GM23338 (cell line): ENCODE results near the gene KLC4. TPM values are rescaled to one million over a fixed set of nuclear protein-coding genes. Genes with fewer than 3 reads are reported as not detected.

Experiments used
- ATAC-seq: fragments of 200-7000 bp; cut with Tn5 transposase; 3 replicates; pipeline ENCODE4 v1.9.1; 2020
- DNase-seq: peaks from one replicate; pipeline ENCODE4 v3.0.0-alpha.2; 2015; ENCODE audit warnings: low spot score
- H2AFZ ChIP-seq: fragments of 200-600 bp; sonication (generic); 2 replicates; pipeline ENCODE4 v1.8.0; 2016; ENCODE audit warnings: antibody characterized with exemption, mild to moderate bottlenecking, moderate library complexity
- H3F3A ChIP-seq: fragments of 200-600 bp; sonication (generic); replicated peaks from 2 replicates; pipeline ENCODE4 v1.8.0; 2017; ENCODE audit warnings: antibody characterized with exemption, mixed run types, low read depth
- H3K27ac ChIP-seq: fragments of 200-600 bp; sonication (generic); 2 replicates; pipeline ENCODE4 v1.6.1; 2016; ENCODE audit warnings: low read depth
- H3K27me3 ChIP-seq: fragments of 200-600 bp; sonication (generic); 2 replicates; pipeline ENCODE4 v1.8.0; 2016; ENCODE audit warnings: mild to moderate bottlenecking, mixed run types, moderate library complexity; ENCODE audit not compliant: insufficient read depth
- H3K36me3 ChIP-seq: fragments of 200-600 bp; sonication (generic); 2 replicates; pipeline ENCODE4 v1.8.0; 2016; ENCODE audit warnings: mild to moderate bottlenecking; ENCODE audit not compliant: insufficient read depth
- H3K4me1 ChIP-seq: fragments of 200-600 bp; sonication (generic); 2 replicates; pipeline ENCODE4 v1.8.0; 2016; ENCODE audit warnings: mild to moderate bottlenecking, moderate library complexity; ENCODE audit not compliant: insufficient read depth
- H3K4me2 ChIP-seq: fragments of 200-600 bp; sonication (generic); 2 replicates; pipeline ENCODE4 v1.7.1; 2017; ENCODE audit warnings: mixed run types
- H3K4me3 ChIP-seq: fragments of 200-600 bp; sonication (generic); 2 replicates; pipeline ENCODE4 v1.6.1; 2016; ENCODE audit warnings: mixed run types
- H3K79me2 ChIP-seq: fragments of 200-600 bp; sonication (generic); replicated peaks from 2 replicates; pipeline ENCODE4 v1.8.0; 2017; ENCODE audit warnings: mild to moderate bottlenecking; ENCODE audit not compliant: insufficient read depth
- H3K9me2 ChIP-seq: fragments of 200-600 bp; sonication (generic); 2 replicates; pipeline ENCODE4 v1.8.0; 2017; ENCODE audit not compliant: insufficient read depth
- H4K20me1 ChIP-seq: fragments of 200-600 bp; sonication (generic); replicated peaks from 2 replicates; pipeline ENCODE4 v1.8.0; 2017; ENCODE audit warnings: mild to moderate bottlenecking; ENCODE audit not compliant: insufficient read depth
- H3K27ac Mint-ChIP-seq: 2 replicates; pipeline ENCODE4 v1.8.0; 2020; ENCODE audit warnings: inconsistent platforms, mild to moderate bottlenecking, moderate library complexity, mixed read lengths
- H3K27me3 Mint-ChIP-seq: 3 replicates; pipeline ENCODE4 v1.8.0; 2022; ENCODE audit warnings: low read depth, mild to moderate bottlenecking, moderate library complexity, mixed read lengths, inconsistent platforms; ENCODE audit not compliant: insufficient read depth, poor library complexity
- H3K36me3 Mint-ChIP-seq: 3 replicates; pipeline ENCODE4 v1.8.0; 2021; ENCODE audit warnings: low read depth, mild to moderate bottlenecking, inconsistent platforms, moderate library complexity, mixed read lengths
- H3K4me1 Mint-ChIP-seq: 3 replicates; pipeline ENCODE4 v1.8.0; 2020; ENCODE audit warnings: mild to moderate bottlenecking, inconsistent platforms, mixed read lengths
- H3K4me3 Mint-ChIP-seq: 3 replicates; pipeline ENCODE4 v1.8.0; 2021; ENCODE audit warnings: moderate library complexity, mild to moderate bottlenecking, inconsistent platforms, mixed read lengths
- H3K9me3 Mint-ChIP-seq: 3 replicates; pipeline ENCODE4 v1.8.0; 2020; ENCODE audit warnings: moderate library complexity, mild to moderate bottlenecking, inconsistent platforms, mixed read lengths
- CTCF ChIP-seq, 2 experiments: fragments of 200-600 bp in 1 of 2; sonication (generic) in 1 of 2; conservative IDR thresholded peaks; 2 replicates each; pipeline versions ENCODE4 v1.5.1 to v1.6.1; 2016 to 2017; ENCODE audit warnings: antibody characterized with exemption in 2 of 2, low read depth in 2 of 2, mild to moderate bottlenecking in 2 of 2, moderate library complexity in 1 of 2
- ETS1 ChIP-seq: IDR thresholded peaks from 2 replicates; pipeline ENCODE4 v1.6.1; 2016; ENCODE audit warnings: antibody characterized with exemption
- EZH2 ChIP-seq: fragments of 200-600 bp; sonication (generic); IDR thresholded peaks from one replicate; pipeline ENCODE4 v1.8.0; 2017; ENCODE audit warnings: antibody characterized with exemption, mild to moderate bottlenecking, low read depth; ENCODE audit not compliant: unreplicated experiment
- EZH2phosphoT487 ChIP-seq: fragments of 200-600 bp; sonication (generic); IDR thresholded peaks from one replicate; pipeline ENCODE4 v1.8.1; 2018; ENCODE audit warnings: antibody characterized with exemption; ENCODE audit not compliant: unreplicated experiment
- JUNB ChIP-seq: IDR thresholded peaks from one replicate; pipeline ENCODE4 v1.6.1; 2016; ENCODE audit warnings: antibody characterized with exemption; ENCODE audit not compliant: unreplicated experiment
- NANOG ChIP-seq: IDR thresholded peaks from 2 replicates; pipeline ENCODE4 v1.6.1; 2016; ENCODE audit warnings: antibody characterized with exemption, borderline replicate concordance
- POLR2AphosphoS5 ChIP-seq: IDR thresholded peaks from 2 replicates; pipeline ENCODE4 v1.6.1; 2016; ENCODE audit warnings: antibody characterized with exemption, low read depth
- REST ChIP-seq: IDR thresholded peaks from one replicate; pipeline ENCODE4 v1.6.1; 2018; ENCODE audit warnings: antibody characterized with exemption; ENCODE audit not compliant: unreplicated experiment
- STAT1 ChIP-seq: IDR thresholded peaks from one replicate; pipeline ENCODE4 v1.6.1; 2016; ENCODE audit warnings: antibody characterized with exemption; ENCODE audit not compliant: unreplicated experiment
- ZNF114 ChIP-seq: fragments of 250-450 bp; sonication (Bioruptor Pico); IDR thresholded peaks from 2 replicates; pipeline ENCODE4 v1.5.0; 2020; ENCODE audit warnings: mild to moderate bottlenecking, moderate library complexity
- ZNF331 ChIP-seq: fragments of 250-450 bp; sonication (Bioruptor Pico); IDR thresholded peaks from 2 replicates; pipeline ENCODE4 v1.5.0; 2020; ENCODE audit warnings: low read depth, mild to moderate bottlenecking, moderate library complexity
- ZNF462 ChIP-seq: fragments of 250-450 bp; sonication (Bioruptor Pico); IDR thresholded peaks from 2 replicates; pipeline ENCODE4 v1.5.0; 2020; ENCODE audit warnings: mild to moderate bottlenecking, moderate library complexity
- polyA plus RNA-seq: library from polyadenylated mRNA; unstranded; fragments of >200 nt; fragmentation: Nextera tagmentation; extraction: Ambion mirVana; gene quantifications from 2 replicates; pipeline ENCODE4 v1.2.1, GENCODE V29; 2016
- total RNA-seq: library from RNA; depleted of rRNA; stranded (reverse); fragments of >200 nt; shearing (Covaris generic); gene quantifications from 2 replicates; pipeline ENCODE4 v1.2.3, GENCODE V29; 2014

KLC4 gene
- total and polyA plus RNA-seq, 2 experiments from 2014 or later = 14.9 to 17.4 TPM

- TF ChIP-seq EZH2phosphoT487 (no peak), NANOG (no peak), ZNF114 (CRISPR knock-in tag) (no peak), CTCF (conservative IDR thresholded peaks at IDR 0.05; ENCODE audit: low read depth in 2 of 2) (no peak), POLR2AphosphoS5 (no peak), ZNF462 (CRISPR knock-in tag) (no peak), REST (no peak), EZH2 (no peak), STAT1 (no peak), JUNB (no peak), ETS1 (no peak), ZNF331 (no peak)
- Histone ChIP-seq H2AFZ (no peak overlapping the region), H3K27ac (no peak overlapping the region), H3K36me3 (peaks cover 16% of the 10 kb centered on the region; the same call in 1 of the 2 replicates), H3K79me2 (peaks cover 43% of the 10 kb centered on the region), H3K4me3 (no peak overlapping the region), H3K4me1 (peaks cover 23% of the 10 kb centered on the region), H3F3A (peaks cover 20% of the 10 kb centered on the region; the same call in 1 of the 2 replicates), H3K27me3 (no peaks in the 10 kb centered on the region), H4K20me1 (peaks cover 13% of the 10 kb centered on the region), H3K4me2 (no peak overlapping the region), H3K9me2 (no peaks in the 10 kb centered on the region)
- no peak for ATAC-seq
- Mint-ChIP-seq H3K27ac (no peak overlapping the region), H3K36me3 (peaks cover 58% of the 10 kb centered on the region), H3K9me3 (no peaks in the 10 kb centered on the region; the same call in 1 of the 3 replicates), H3K4me1 (peaks cover 35% of the 10 kb centered on the region), H3K27me3 (peaks cover 22% of the 10 kb centered on the region), H3K4me3 (no peak overlapping the region; the same call in 2 of the 3 replicates)
- DNase-seq = no peak
Measured at GRCh38 chr6:43016943-43017334, 42.5 kb upstream of the KLC4 start.
